Adipose tissue (tissue), 3 donors: ENCODE measurements around the gene CPED1. TPM values are rescaled to one million over a fixed set of nuclear protein-coding genes. Genes with fewer than 3 reads are reported as not detected.
"Not testable (repeated sequence)": the region's sequence is repeated elsewhere in the genome, so short reads cannot be mapped to it uniquely, and the experiment has no call there.

ENCODE experiments used
- H3K27ac ChIP-seq: one replicate; pipeline ENCODE4 v1.5.1; 2013; ENCODE audit warnings: low read depth, low read length
- WGBS, 3 donors: extraction: QIAGEN DNeasy Blood & Tissue Kit; methylation state at CpG; one replicate each; pipeline ENCODE4 v1.1.7; 2013; 5-methylcytosine and 5-hydroxymethylcytosine counted together
- polyA plus RNA-seq, 3 donors: library from polyadenylated mRNA; stranded (reverse); fragments of 200-250 nt; gene quantifications; one replicate each; pipeline ENCODE4 v1.2.3, GENCODE V29; 2013
- donor health status: healthy with polysubstance abuse.
- donor health status: Bipolar disorder and iron deficiency.
- donor health status: healthy.

Gene CPED1
- polyA plus RNA-seq, 3 donors = 0.92 to 15.1 (median 13.9) TPM

GRCh38 chr7:121027761-121028669, 39.5 kb downstream of the CPED1 start:
- 45 to 74% (median 69%) methylated on average over 10 of the region's 10 CpGs for WGBS, 3 donors
- H3K27ac ChIP-seq = no peak overlapping the region

- 48 to 91% (median 74%) methylated on average over 1 of the region's 1 CpG for WGBS, 3 donors
- no peak overlapping the region for H3K27ac ChIP-seq
Measured at GRCh38 chr7:121029302-121029701, 40.8 kb downstream of the CPED1 start.

GRCh38 chr7:121030308-121030707, 41.8 kb downstream of the CPED1 start:
- no peak overlapping the region for H3K27ac ChIP-seq

GRCh38 chr7:121032645-121033460, 44.3 kb downstream of the CPED1 start:
- no peak overlapping the region for H3K27ac ChIP-seq
- 51 to 61% (median 60%) methylated on average over 7 of the region's 7 CpGs for WGBS, 3 donors

More at GRCh38 chr7:121030308-121030707, 41.8 kb downstream of the CPED1 start:
- 87 to 92% (median 87%) methylated on average over 5 of the region's 5 CpGs for WGBS, 3 donors

GRCh38 chr7:121034929-121035328, 46.4 kb downstream of the CPED1 start:
- H3K27ac ChIP-seq = no peak overlapping the region

GRCh38 chr7:121036776-121037175, 48.3 kb downstream of the CPED1 start:
- not testable (repeated sequence) for H3K27ac ChIP-seq

GRCh38 chr7:121037329-121037728, 48.8 kb downstream of the CPED1 start:
- 75 to 92% (median 92%) methylated on average over 2 of the region's 2 CpGs for WGBS, 3 donors
- not testable (repeated sequence) for H3K27ac ChIP-seq

GRCh38 chr7:121037957-121038716, 49.6 kb downstream of the CPED1 start:
- H3K27ac ChIP-seq = no peak overlapping the region
- WGBS, 3 donors = 74 to 81% (median 76%) methylated on average over 4 of the region's 4 CpGs

GRCh38 chr7:121038717-121039509, 50.4 kb downstream of the CPED1 start:
- WGBS, 3 donors = 55 to 78% (median 77%) methylated on average over 7 of the region's 7 CpGs
- no peak overlapping the region for H3K27ac ChIP-seq

- 77 to 92% (median 90%) methylated on average over 2 of the region's 2 CpGs for WGBS, 3 donors
- no peak overlapping the region for H3K27ac ChIP-seq
Measured at GRCh38 chr7:121039510-121039822, 51.0 kb downstream of the CPED1 start.

- WGBS, 3 donors = 89 to 97% (median 94%) methylated on average over 2 of the region's 2 CpGs
- no peak overlapping the region for H3K27ac ChIP-seq
Measured at GRCh38 chr7:121039994-121040393, 51.5 kb downstream of the CPED1 start.

GRCh38 chr7:121041516-121042148, 53.1 kb downstream of the CPED1 start:
- no peak overlapping the region for H3K27ac ChIP-seq

GRCh38 chr7:121042195-121042594, 53.7 kb downstream of the CPED1 start:
- H3K27ac ChIP-seq = no peak overlapping the region
- 74 to 85% (median 80%) methylated on average over 2 of the region's 2 CpGs for WGBS, 3 donors

More at GRCh38 chr7:121041516-121042148, 53.1 kb downstream of the CPED1 start:
- WGBS, 3 donors = 21 to 39% (median 23%) methylated on average over 6 of the region's 6 CpGs

GRCh38 chr7:121042899-121043298, 54.4 kb downstream of the CPED1 start:
- WGBS, 3 donors = 88 to 94% (median 91%) methylated on average over 3 of the region's 3 CpGs
- H3K27ac ChIP-seq = no peak overlapping the region

GRCh38 chr7:121043314-121044234, 55.1 kb downstream of the CPED1 start:
- no peak overlapping the region for H3K27ac ChIP-seq
- 66 to 85% (median 84%) methylated on average over 4 of the region's 4 CpGs for WGBS, 3 donors

- no peak overlapping the region for H3K27ac ChIP-seq
- WGBS, 3 donors = 79 to 100% (median 91%) methylated on average over 1 of the region's 1 CpG
Measured at GRCh38 chr7:121045090-121045489, 56.6 kb downstream of the CPED1 start.

GRCh38 chr7:121046009-121046408, 57.5 kb downstream of the CPED1 start:
- WGBS, 3 donors = 62 to 82% (median 82%) methylated on average over 4 of the region's 4 CpGs
- no peak overlapping the region for H3K27ac ChIP-seq
